K562 (cell line): ENCODE results near the gene ASCC1.

ENCODE experiments used
- CREM ChIP-seq: IDR thresholded peaks from 2 replicates; pipeline ENCODE4 v1.6.1; 2014; ENCODE audit warnings: antibody characterized with exemption, low read depth
- EZH2 ChIP-seq: IDR thresholded peaks from 2 replicates; pipeline ENCODE4 v1.6.1; 2012; ENCODE audit warnings: low read depth, mild to moderate bottlenecking, inconsistent platforms, low read length, borderline replicate concordance
- FOS ChIP-seq: IDR thresholded peaks from 3 replicates; pipeline ENCODE4 v1.6.1; 2011; ENCODE audit not compliant: insufficient read length; ENCODE audit errors: extremely low read depth
- HCFC1 ChIP-seq: IDR thresholded peaks from 2 replicates; pipeline ENCODE4 v1.6.1; 2012; ENCODE audit warnings: low read depth, low read length, improper control_type of control experiment
- POLR2AphosphoS5 ChIP-seq: IDR thresholded peaks from 2 replicates; pipeline ENCODE4 v1.6.1; 2011; ENCODE audit warnings: mild to moderate bottlenecking, low read depth, low read length, moderate library complexity; ENCODE audit not compliant: control insufficient read depth, insufficient read depth
- SETDB1 ChIP-seq: IDR thresholded peaks from one replicate; pipeline ENCODE4 v1.6.1; 2012; ENCODE audit warnings: low read length, control low read depth, inconsistent platforms
- SRF ChIP-seq, 2 experiments: fragments of 250-450, 450-650 bp in 1 of 2; sonication (Bioruptor Pico) in 1 of 2; sonication (generic) in 1 of 2; formaldehyde crosslinking; IDR thresholded peaks; 2 replicates each; pipeline versions ENCODE4 v1.5.0 to v1.5.1; 2020 to 2022; ENCODE audit warnings: mild to moderate bottlenecking in 1 of 2, missing genetic modification reagents in 1 of 2
- SRSF1 ChIP-seq: fragments of 200-400 bp; formaldehyde crosslinking; IDR thresholded peaks from 2 replicates; pipeline ENCODE4 v1.6.1; 2017; ENCODE audit warnings: mild to moderate bottlenecking, low read depth, low read length, moderate library complexity
- ZNF224 ChIP-seq: sonication (generic); formaldehyde crosslinking; IDR thresholded peaks from 2 replicates; pipeline ENCODE4 v1.8.0; 2022; ENCODE audit warnings: mild to moderate bottlenecking, missing genetic modification reagents
- ZNF263 ChIP-seq: sonication (generic); formaldehyde crosslinking; IDR thresholded peaks from 2 replicates; pipeline ENCODE4 v1.8.0; 2022; ENCODE audit warnings: mild to moderate bottlenecking, missing genetic modification reagents, borderline replicate concordance
- ZNF780A ChIP-seq: fragments of 250-450 bp; sonication (Bioruptor Pico); IDR thresholded peaks from 2 replicates; pipeline ENCODE4 v1.5.0; 2021; ENCODE audit warnings: mild to moderate bottlenecking
- ZZZ3 ChIP-seq: fragments of 450-650 bp; IDR thresholded peaks from 2 replicates; pipeline ENCODE4 v1.6.1; 2016; ENCODE audit warnings: antibody characterized with exemption, mild to moderate bottlenecking, moderate library complexity
- TF ChIP-seq, protein P1 (sequence below): fragments of 450-650 bp; IDR thresholded peaks from 2 replicates; pipeline ENCODE4 v1.7.1; 2018; ENCODE audit warnings: mild to moderate bottlenecking, low read depth; ENCODE audit not compliant: partially characterized antibody

DNA sequence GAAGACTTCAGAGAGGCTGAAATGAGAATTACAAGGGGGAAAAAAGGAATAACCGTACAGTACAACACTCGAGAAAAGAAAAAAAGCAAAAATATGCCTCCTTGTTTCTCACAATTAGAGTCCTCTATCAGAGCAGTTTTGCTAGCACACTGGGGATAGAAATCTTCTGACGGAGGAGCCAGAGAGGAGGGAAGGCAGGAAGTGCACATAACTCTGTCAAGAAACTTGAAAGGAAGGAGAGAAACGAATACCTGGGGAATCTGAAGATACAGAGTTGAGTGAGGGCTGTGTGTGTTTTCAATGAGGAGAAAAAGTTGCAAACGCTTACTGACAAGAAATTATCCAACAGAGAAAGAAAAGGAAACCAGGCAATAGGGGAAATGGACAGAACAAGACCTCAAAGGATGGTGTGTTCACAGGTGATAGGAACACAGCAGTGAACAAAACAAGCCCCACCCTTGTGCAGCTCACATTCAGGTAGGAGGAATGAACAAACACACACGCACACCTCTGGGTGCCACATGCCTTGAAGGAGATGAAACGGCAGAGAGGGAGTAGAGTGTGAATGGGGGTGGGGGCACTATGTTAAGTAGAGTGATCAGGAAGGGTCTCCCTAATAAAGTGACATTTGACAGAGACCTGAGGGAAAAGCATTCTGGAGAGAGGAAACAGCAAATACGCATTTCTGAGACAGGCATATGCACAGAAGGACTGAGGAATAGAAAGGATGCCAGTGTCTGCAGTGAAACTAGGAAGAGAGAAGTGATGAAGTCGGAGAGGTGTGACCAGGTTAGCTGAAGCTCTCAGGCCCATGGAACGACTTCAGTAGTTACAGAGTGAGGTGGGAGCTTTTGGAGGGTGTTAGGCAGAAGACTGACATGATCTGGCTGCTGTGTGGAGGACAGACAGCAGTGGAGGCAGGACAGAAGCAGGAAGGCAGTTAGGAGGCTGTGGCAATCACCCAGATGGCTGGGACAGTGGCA, 81.0 kb downstream of the ASCC1 start:
- TF ChIP-seq POLR2AphosphoS5 (no peak), ZNF780A (CRISPR knock-in tag) (no peak), SRF (CRISPR knock-in tag; IDR thresholded peaks at IDR 0.05) (no peak), SRSF1 (no peak), CREM (no peak), HCFC1 (no peak), ZNF224 (CRISPR knock-in tag) (no peak), EZH2 (no peak), FOS (no peak), ZNF263 (CRISPR knock-in tag) (no peak), ZZZ3 (no peak), SETDB1 (no peak)
- TF ChIP-seq, protein P1, sequence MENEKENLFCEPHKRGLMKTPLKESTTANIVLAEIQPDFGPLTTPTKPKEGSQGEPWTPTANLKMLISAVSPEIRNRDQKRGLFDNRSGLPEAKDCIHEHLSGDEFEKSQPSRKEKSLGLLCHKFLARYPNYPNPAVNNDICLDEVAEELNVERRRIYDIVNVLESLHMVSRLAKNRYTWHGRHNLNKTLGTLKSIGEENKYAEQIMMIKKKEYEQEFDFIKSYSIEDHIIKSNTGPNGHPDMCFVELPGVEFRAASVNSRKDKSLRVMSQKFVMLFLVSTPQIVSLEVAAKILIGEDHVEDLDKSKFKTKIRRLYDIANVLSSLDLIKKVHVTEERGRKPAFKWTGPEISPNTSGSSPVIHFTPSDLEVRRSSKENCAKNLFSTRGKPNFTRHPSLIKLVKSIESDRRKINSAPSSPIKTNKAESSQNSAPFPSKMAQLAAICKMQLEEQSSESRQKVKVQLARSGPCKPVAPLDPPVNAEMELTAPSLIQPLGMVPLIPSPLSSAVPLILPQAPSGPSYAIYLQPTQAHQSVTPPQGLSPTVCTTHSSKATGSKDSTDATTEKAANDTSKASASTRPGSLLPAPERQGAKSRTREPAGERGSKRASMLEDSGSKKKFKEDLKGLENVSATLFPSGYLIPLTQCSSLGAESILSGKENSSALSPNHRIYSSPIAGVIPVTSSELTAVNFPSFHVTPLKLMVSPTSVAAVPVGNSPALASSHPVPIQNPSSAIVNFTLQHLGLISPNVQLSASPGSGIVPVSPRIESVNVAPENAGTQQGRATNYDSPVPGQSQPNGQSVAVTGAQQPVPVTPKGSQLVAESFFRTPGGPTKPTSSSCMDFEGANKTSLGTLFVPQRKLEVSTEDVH: no peak
